DOHH2 (cell line): ENCODE measurements around the gene MORN3.

Experiments used
- H3F3A ChIP-seq: fragments of 200-600 bp; sonication (generic), shearing (Covaris generic); 2 replicates; pipeline ENCODE4 v1.6.0; 2016; ENCODE audit warnings: antibody characterized with exemption, mild to moderate bottlenecking; ENCODE audit not compliant: control insufficient read depth, insufficient read depth
- H3K27ac ChIP-seq: fragments of 200-600 bp; sonication (generic); 2 replicates; pipeline ENCODE4 v1.5.1; 2014; ENCODE audit warnings: low read depth, mild to moderate bottlenecking, low read length, moderate library complexity
- H3K27me3 ChIP-seq: fragments of 200-600 bp; sonication (generic); 2 replicates; pipeline ENCODE4 v1.6.1; 2014; ENCODE audit warnings: mild to moderate bottlenecking, low read length, mixed read lengths; ENCODE audit not compliant: control insufficient read depth
- H3K36me3 ChIP-seq: fragments of 200-600 bp; sonication (generic); 2 replicates; pipeline ENCODE4 v1.6.1; 2014; ENCODE audit warnings: mild to moderate bottlenecking, low read length, moderate library complexity, mixed read lengths; ENCODE audit not compliant: control insufficient read depth
- H3K4me1 ChIP-seq: fragments of 200-600 bp; sonication (generic); 2 replicates; pipeline ENCODE4 v1.6.1; 2014; ENCODE audit warnings: mild to moderate bottlenecking, low read length, mixed read lengths; ENCODE audit not compliant: control insufficient read depth
- H3K4me2 ChIP-seq: fragments of 200-600 bp; sonication (generic); 2 replicates; pipeline ENCODE4 v1.6.0; 2014; ENCODE audit warnings: mild to moderate bottlenecking, low read length, moderate library complexity
- H3K4me3 ChIP-seq: fragments of 200-600 bp; sonication (generic); 2 replicates; pipeline ENCODE4 v1.5.1; 2014; ENCODE audit warnings: mild to moderate bottlenecking, low read length, mixed read lengths
- H3K79me2 ChIP-seq: fragments of 200-600 bp; sonication (generic); 2 replicates; pipeline ENCODE4 v1.6.1; 2014; ENCODE audit warnings: mild to moderate bottlenecking, low read length, mixed read lengths; ENCODE audit not compliant: control insufficient read depth
- H3K9me2 ChIP-seq: fragments of 200-600 bp; sonication (generic); replicated peaks from 2 replicates; pipeline ENCODE4 v1.6.1; 2014; ENCODE audit warnings: mild to moderate bottlenecking, low read length, mixed read lengths; ENCODE audit not compliant: control insufficient read depth
- H3K9me3 ChIP-seq: fragments of 200-600 bp; sonication (generic); 2 replicates; pipeline ENCODE4 v1.6.1; 2014; ENCODE audit warnings: antibody characterized with exemption, low read length, mixed read lengths; ENCODE audit not compliant: control insufficient read depth, insufficient read depth
- H4K20me1 ChIP-seq: fragments of 200-600 bp; sonication (generic); 2 replicates; pipeline ENCODE4 v1.6.0; 2014; ENCODE audit warnings: low read depth, mild to moderate bottlenecking, antibody characterized with exemption, low read length, moderate library complexity; ENCODE audit not compliant: control insufficient read depth, insufficient read depth
- EZH2phosphoT487 ChIP-seq: fragments of 200-600 bp; sonication (generic); IDR thresholded peaks from 2 replicates; pipeline ENCODE4 v1.6.1; 2017; ENCODE audit warnings: borderline replicate concordance, mild to moderate bottlenecking, antibody characterized with exemption, low read length, moderate library complexity, mixed read lengths
- TF ChIP-seq, protein P1 (sequence below): fragments of 200-600 bp; sonication (generic); IDR thresholded peaks from one replicate; pipeline ENCODE4 v1.5.1; 2014; ENCODE audit warnings: antibody characterized with exemption, mild to moderate bottlenecking, low read depth, low read length; ENCODE audit not compliant: poor library complexity, severe bottlenecking

MORN3 gene, protein sequence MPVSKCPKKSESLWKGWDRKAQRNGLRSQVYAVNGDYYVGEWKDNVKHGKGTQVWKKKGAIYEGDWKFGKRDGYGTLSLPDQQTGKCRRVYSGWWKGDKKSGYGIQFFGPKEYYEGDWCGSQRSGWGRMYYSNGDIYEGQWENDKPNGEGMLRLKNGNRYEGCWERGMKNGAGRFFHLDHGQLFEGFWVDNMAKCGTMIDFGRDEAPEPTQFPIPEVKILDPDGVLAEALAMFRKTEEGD

GRCh38 chr12:121669521-121669900, at the start of gene MORN3:
Gene MORN3 (minus strand): TSS chr12:121669654. CDS start chr12:121669483, 171 bp downstream.
- no peaks in the 10 kb centered on the region; the same call in 1 of the 2 replicates for H4K20me1 ChIP-seq
- H3K27me3 ChIP-seq = no peaks in the 10 kb centered on the region
- H3K4me1 ChIP-seq = peaks cover 41% of the 10 kb centered on the region
- no peaks in the 10 kb centered on the region for H3K9me2 ChIP-seq
- H3F3A ChIP-seq = peaks cover 20% of the 10 kb centered on the region; the same call in 1 of the 2 replicates
- no peak for TF ChIP-seq EZH2phosphoT487
- TF ChIP-seq, protein P1, sequence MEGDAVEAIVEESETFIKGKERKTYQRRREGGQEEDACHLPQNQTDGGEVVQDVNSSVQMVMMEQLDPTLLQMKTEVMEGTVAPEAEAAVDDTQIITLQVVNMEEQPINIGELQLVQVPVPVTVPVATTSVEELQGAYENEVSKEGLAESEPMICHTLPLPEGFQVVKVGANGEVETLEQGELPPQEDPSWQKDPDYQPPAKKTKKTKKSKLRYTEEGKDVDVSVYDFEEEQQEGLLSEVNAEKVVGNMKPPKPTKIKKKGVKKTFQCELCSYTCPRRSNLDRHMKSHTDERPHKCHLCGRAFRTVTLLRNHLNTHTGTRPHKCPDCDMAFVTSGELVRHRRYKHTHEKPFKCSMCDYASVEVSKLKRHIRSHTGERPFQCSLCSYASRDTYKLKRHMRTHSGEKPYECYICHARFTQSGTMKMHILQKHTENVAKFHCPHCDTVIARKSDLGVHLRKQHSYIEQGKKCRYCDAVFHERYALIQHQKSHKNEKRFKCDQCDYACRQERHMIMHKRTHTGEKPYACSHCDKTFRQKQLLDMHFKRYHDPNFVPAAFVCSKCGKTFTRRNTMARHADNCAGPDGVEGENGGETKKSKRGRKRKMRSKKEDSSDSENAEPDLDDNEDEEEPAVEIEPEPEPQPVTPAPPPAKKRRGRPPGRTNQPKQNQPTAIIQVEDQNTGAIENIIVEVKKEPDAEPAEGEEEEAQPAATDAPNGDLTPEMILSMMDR = no peak
- peaks cover 30% of the 10 kb centered on the region for H3K79me2 ChIP-seq
- no peaks in the 10 kb centered on the region for H3K9me3 ChIP-seq
- peaks cover 23% of the 10 kb centered on the region for H3K36me3 ChIP-seq
- no peak within 1 kb of the TSS for H3K4me3 ChIP-seq
- H3K4me2 ChIP-seq = no peak within 1 kb of the TSS
- no peak within 1 kb of the TSS for H3K27ac ChIP-seq

- peaks cover 5% of the 10 kb centered on the region for H3K79me2 ChIP-seq
- H3K4me3 ChIP-seq = no peak overlapping the region
- no peaks in the 10 kb centered on the region for H3K36me3 ChIP-seq
- peaks cover 7% of the 10 kb centered on the region for H3K4me1 ChIP-seq
- no peaks in the 10 kb centered on the region for H4K20me1 ChIP-seq
- no peaks in the 10 kb centered on the region for H3F3A ChIP-seq
- no peaks in the 10 kb centered on the region for H3K9me2 ChIP-seq
- no peaks in the 10 kb centered on the region for H3K9me3 ChIP-seq
- no peaks in the 10 kb centered on the region for H3K27me3 ChIP-seq
- TF ChIP-seq, protein P1 = no peak
- TF ChIP-seq EZH2phosphoT487 = no peak
- no peak overlapping the region for H3K27ac ChIP-seq
- H3K4me2 ChIP-seq = no peak overlapping the region
Observed at GRCh38 chr12:121718653-121719239, 49.3 kb upstream of the MORN3 start.

DNA sequence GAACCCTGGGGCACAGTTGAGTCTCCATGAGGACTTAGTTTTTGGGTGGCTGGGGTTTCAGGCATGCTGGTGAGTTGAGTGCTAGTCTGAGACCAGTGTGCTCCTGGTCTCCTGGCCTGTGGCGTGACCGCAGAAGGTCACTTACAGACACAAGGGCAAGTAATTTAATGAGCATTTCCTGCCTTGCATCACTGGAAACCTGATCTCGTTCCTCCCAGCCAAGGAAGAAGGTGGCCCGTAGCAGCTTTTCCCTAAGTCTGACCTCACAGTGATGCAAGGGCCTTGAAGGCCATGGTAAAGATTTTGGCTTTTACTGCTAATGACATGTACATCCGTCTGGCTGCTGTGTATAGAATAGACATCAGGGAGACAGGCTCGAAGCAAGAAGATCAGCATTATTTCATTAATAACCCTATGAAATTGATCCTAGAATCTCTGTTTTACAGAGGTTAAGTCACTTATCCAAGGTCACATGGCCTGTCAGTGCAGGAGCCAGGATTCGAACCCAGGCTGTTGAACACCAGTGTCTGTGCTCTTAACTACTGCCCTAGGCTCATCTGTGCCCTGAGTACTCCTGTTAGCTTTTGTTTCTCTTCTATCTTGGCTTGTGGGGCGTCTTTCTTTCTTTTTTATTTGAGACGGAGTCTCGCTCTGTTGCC, 47.7 kb upstream of the MORN3 start:
- no peaks in the 10 kb centered on the region for H3F3A ChIP-seq
- peaks cover 12% of the 10 kb centered on the region for H3K4me1 ChIP-seq
- H3K36me3 ChIP-seq = no peaks in the 10 kb centered on the region
- H3K79me2 ChIP-seq = peaks cover 17% of the 10 kb centered on the region
- no peaks in the 10 kb centered on the region for H3K9me3 ChIP-seq
- no peaks in the 10 kb centered on the region for H3K9me2 ChIP-seq
- no peaks in the 10 kb centered on the region for H3K27me3 ChIP-seq
- no peak overlapping the region for H3K4me2 ChIP-seq
- no peaks in the 10 kb centered on the region for H4K20me1 ChIP-seq
- TF ChIP-seq, protein P1 = no peak
- no peak for TF ChIP-seq EZH2phosphoT487
- H3K4me3 ChIP-seq = no peak overlapping the region
- no peak overlapping the region for H3K27ac ChIP-seq
